Stimulated activated naive B cell treated with anti-CD40 and anti-IgM and Interleukin-4, amounts not matched to agents 10 μg/mL and 1 μg/mL and 100 μg/mL, for 72 hours (primary cell): ENCODE measurements around the gene PVR.
A peak's percentile ranks its signal among the peaks of the same experiment; 100 is the strongest.

Experiments used
- ATAC-seq, 2 donors: fragments of 150-1000 bp; cut with Tn5 transposase; replicated peaks; 2 replicates each; pipeline ENCODE4 v1.10.0; 2021; ENCODE audit warnings: moderate library complexity in 1 of 2
- DNase-seq: peaks from one replicate; pipeline ENCODE4 v3.0.0; 2021
- H3K27ac Mint-ChIP-seq: one replicate; pipeline ENCODE4 v1.8.0; 2022; ENCODE audit warnings: mild to moderate bottlenecking, mixed read lengths
- H3K27me3 Mint-ChIP-seq, 2 donors: one replicate each; pipeline ENCODE4 v1.8.0; 2022; ENCODE audit warnings: mixed read lengths in 2 of 2
- H3K36me3 Mint-ChIP-seq, 2 donors: one replicate each; pipeline ENCODE4 v1.8.0; 2022; ENCODE audit warnings: mixed read lengths in 2 of 2, mild to moderate bottlenecking in 1 of 2
- H3K4me1 Mint-ChIP-seq, 2 donors: one replicate each; pipeline ENCODE4 v1.8.0; 2022; ENCODE audit warnings: mixed read lengths in 2 of 2, mild to moderate bottlenecking in 1 of 2
- H3K4me3 Mint-ChIP-seq, 2 donors: one replicate each; pipeline ENCODE4 v1.8.0; 2022; ENCODE audit warnings: mild to moderate bottlenecking in 2 of 2, mixed read lengths in 2 of 2, moderate library complexity in 1 of 2
- H3K9me3 Mint-ChIP-seq, 2 donors: one replicate each; pipeline ENCODE4 v1.8.0; 2022; ENCODE audit warnings: mixed read lengths in 2 of 2, mild to moderate bottlenecking in 1 of 2

PVR gene

GRCh38 chr19:44643605-44644401, at the start of gene PVR:
Gene PVR, plus strand, starts transcription at chr19:44643910. Its CDS starts 187 bp downstream, at chr19:44644097.
- DNase-seq (no peak), ATAC-seq (peak; percentile 58 to 73)
- no peaks in the 10 kb centered on the region for H3K9me3 Mint-ChIP-seq
- H3K4me3 Mint-ChIP-seq: peak within 1 kb of the TSS; percentile 77 to 79
- H3K36me3 Mint-ChIP-seq: peaks cover 0 to 1% of the 10 kb centered on the region in 2 donors
- H3K27ac Mint-ChIP-seq: peak within 1 kb of the TSS; percentile 17
- no peaks in the 10 kb centered on the region for H3K4me1 Mint-ChIP-seq
- H3K27me3 Mint-ChIP-seq: peaks cover 34 to 63% of the 10 kb centered on the region in 2 donors

GRCh38 chr19:44596428-44597130, 47.1 kb upstream of the PVR start:
- ATAC-seq: no peak
- Mint-ChIP-seq H3K4me3 (no peak overlapping the region), H3K27me3 (peaks cover 37 to 57% of the 10 kb centered on the region in 2 donors), H3K36me3 (no peaks in the 10 kb centered on the region), H3K27ac (no peak overlapping the region), H3K4me1 (no peaks in the 10 kb centered on the region), H3K9me3 (peaks cover 5 to 7% of the 10 kb centered on the region in 2 donors)
- DNase-seq: no peak

GRCh38 chr19:44597131-44597491, 46.6 kb upstream of the PVR start:
- no peak overlapping the region for H3K4me3 Mint-ChIP-seq
- no peak overlapping the region for H3K27ac Mint-ChIP-seq
- H3K36me3 Mint-ChIP-seq: no peaks in the 10 kb centered on the region
- no peak for ATAC-seq
- H3K27me3 Mint-ChIP-seq: peaks cover 37 to 55% of the 10 kb centered on the region in 2 donors
- H3K4me1 Mint-ChIP-seq: no peaks in the 10 kb centered on the region
- peaks cover 5 to 7% of the 10 kb centered on the region in 2 donors for H3K9me3 Mint-ChIP-seq
- no peak for DNase-seq

- H3K4me1 Mint-ChIP-seq: no peaks in the 10 kb centered on the region
- H3K36me3 Mint-ChIP-seq: no peaks in the 10 kb centered on the region
- peaks cover 5 to 7% of the 10 kb centered on the region in 2 donors for H3K9me3 Mint-ChIP-seq
- H3K4me3 Mint-ChIP-seq: no peak overlapping the region
- peaks cover 41 to 54% of the 10 kb centered on the region in 2 donors for H3K27me3 Mint-ChIP-seq
- no peak overlapping the region for H3K27ac Mint-ChIP-seq
- ATAC-seq (no peak), DNase-seq (no peak)
These were observed 45.4 kb upstream of the PVR start for GRCh38 chr19:44598355-44598754.

GRCh38 chr19:44598880-44599279, 44.8 kb upstream of the PVR start:
- peaks cover 5 to 7% of the 10 kb centered on the region in 2 donors for H3K9me3 Mint-ChIP-seq
- no peaks in the 10 kb centered on the region for H3K36me3 Mint-ChIP-seq
- no peaks in the 10 kb centered on the region for H3K4me1 Mint-ChIP-seq
- ATAC-seq (no peak), DNase-seq (no peak)
- H3K27ac Mint-ChIP-seq: no peak overlapping the region
- peaks cover 38 to 59% of the 10 kb centered on the region in 2 donors for H3K27me3 Mint-ChIP-seq
- no peak overlapping the region for H3K4me3 Mint-ChIP-seq

GRCh38 chr19:44600466-44600865, 43.2 kb upstream of the PVR start:
- DNase-seq: no peak
- no peak overlapping the region for H3K4me3 Mint-ChIP-seq
- ATAC-seq: no peak
- no peak overlapping the region for H3K27ac Mint-ChIP-seq
- peaks cover 38 to 53% of the 10 kb centered on the region in 2 donors for H3K27me3 Mint-ChIP-seq
- H3K4me1 Mint-ChIP-seq: no peaks in the 10 kb centered on the region
- no peaks in the 10 kb centered on the region for H3K36me3 Mint-ChIP-seq
- H3K9me3 Mint-ChIP-seq: peaks cover 5 to 7% of the 10 kb centered on the region in 2 donors

GRCh38 chr19:44602081-44602480, 41.6 kb upstream of the PVR start:
- Mint-ChIP-seq H3K4me3 (no peak overlapping the region), H3K27me3 (peaks cover 31 to 40% of the 10 kb centered on the region in 2 donors), H3K27ac (no peak overlapping the region), H3K36me3 (no peaks in the 10 kb centered on the region), H3K9me3 (peaks cover 5 to 7% of the 10 kb centered on the region in 2 donors), H3K4me1 (peaks cover 3 to 4% of the 10 kb centered on the region in 2 donors)
- ATAC-seq (no peak), DNase-seq (no peak)

GRCh38 chr19:44603201-44603945, 40.3 kb upstream of the PVR start:
- no peak for DNase-seq
- peak overlapping the region; percentile 79 for H3K27ac Mint-ChIP-seq
- peaks cover 1 to 7% of the 10 kb centered on the region in 2 donors for H3K9me3 Mint-ChIP-seq
- H3K27me3 Mint-ChIP-seq: peaks cover 26 to 27% of the 10 kb centered on the region in 2 donors
- H3K36me3 Mint-ChIP-seq: no peaks in the 10 kb centered on the region
- ATAC-seq: no peak
- H3K4me3 Mint-ChIP-seq: no peak overlapping the region
- peaks cover 6 to 7% of the 10 kb centered on the region in 2 donors for H3K4me1 Mint-ChIP-seq

GRCh38 chr19:44604241-44604640, 39.5 kb upstream of the PVR start:
- Mint-ChIP-seq H3K27ac (no peak overlapping the region), H3K4me3 (no peak overlapping the region), H3K36me3 (no peaks in the 10 kb centered on the region), H3K4me1 (peaks cover 6 to 7% of the 10 kb centered on the region in 2 donors), H3K9me3 (peaks cover 1 to 5% of the 10 kb centered on the region in 2 donors), H3K27me3 (peaks cover 22 to 24% of the 10 kb centered on the region in 2 donors)
- no peak for ATAC-seq
- DNase-seq: no peak

GRCh38 chr19:44605547-44605946, 38.2 kb upstream of the PVR start:
- H3K9me3 Mint-ChIP-seq: no peaks in the 10 kb centered on the region
- H3K27me3 Mint-ChIP-seq: peaks cover 17% of the 10 kb centered on the region in 2 donors
- no peak overlapping the region for H3K4me3 Mint-ChIP-seq
- H3K36me3 Mint-ChIP-seq: no peaks in the 10 kb centered on the region
- no peak for DNase-seq
- ATAC-seq: no peak
- H3K4me1 Mint-ChIP-seq: peaks cover 6 to 7% of the 10 kb centered on the region in 2 donors
- H3K27ac Mint-ChIP-seq: no peak overlapping the region

GRCh38 chr19:44607049-44607448, 36.7 kb upstream of the PVR start:
- H3K4me3 Mint-ChIP-seq: no peak overlapping the region
- no peaks in the 10 kb centered on the region for H3K36me3 Mint-ChIP-seq
- ATAC-seq: peak; percentile 34 to 49

GRCh38 chr19:44607917-44608316, 35.8 kb upstream of the PVR start:
- H3K27ac Mint-ChIP-seq: no peak overlapping the region
- no peak for ATAC-seq
- no peak overlapping the region for H3K4me3 Mint-ChIP-seq
- DNase-seq: no peak
- H3K36me3 Mint-ChIP-seq: no peaks in the 10 kb centered on the region
- H3K27me3 Mint-ChIP-seq: peaks cover 20 to 23% of the 10 kb centered on the region in 2 donors
- no peaks in the 10 kb centered on the region for H3K9me3 Mint-ChIP-seq
- H3K4me1 Mint-ChIP-seq: peaks cover 6 to 7% of the 10 kb centered on the region in 2 donors

More at GRCh38 chr19:44607049-44607448, 36.7 kb upstream of the PVR start:
- Mint-ChIP-seq H3K4me1 (peaks cover 6 to 7% of the 10 kb centered on the region in 2 donors), H3K27me3 (peaks cover 15 to 17% of the 10 kb centered on the region in 2 donors), H3K27ac (no peak overlapping the region), H3K9me3 (no peaks in the 10 kb centered on the region)
- DNase-seq: no peak

GRCh38 chr19:44608391-44608821, 35.3 kb upstream of the PVR start:
- H3K9me3 Mint-ChIP-seq: no peaks in the 10 kb centered on the region
- H3K36me3 Mint-ChIP-seq: no peaks in the 10 kb centered on the region
- ATAC-seq (no peak), DNase-seq (no peak)
- H3K27me3 Mint-ChIP-seq: peaks cover 18 to 21% of the 10 kb centered on the region in 2 donors
- H3K27ac Mint-ChIP-seq: no peak overlapping the region
- peaks cover 6 to 7% of the 10 kb centered on the region in 2 donors for H3K4me1 Mint-ChIP-seq
- no peak overlapping the region for H3K4me3 Mint-ChIP-seq

GRCh38 chr19:44609219-44609618, 34.5 kb upstream of the PVR start:
- no peak overlapping the region for H3K27ac Mint-ChIP-seq
- no peak for ATAC-seq

More at GRCh38 chr19:44609219-44609618, 34.5 kb upstream of the PVR start:
- H3K9me3 Mint-ChIP-seq: no peaks in the 10 kb centered on the region
- no peaks in the 10 kb centered on the region for H3K36me3 Mint-ChIP-seq
- no peak overlapping the region for H3K4me3 Mint-ChIP-seq
- peaks cover 6 to 7% of the 10 kb centered on the region in 2 donors for H3K4me1 Mint-ChIP-seq
- DNase-seq: no peak
- peaks cover 16 to 18% of the 10 kb centered on the region in 2 donors for H3K27me3 Mint-ChIP-seq
